Measurements from ENCODE around the gene CUX1.
A peak's percentile ranks its signal among the peaks of the same experiment; 100 is the strongest.
"Not testable (repeated sequence)": the region's sequence is repeated elsewhere in the genome, so short reads cannot be mapped to it uniquely, and the experiment has no call there.

CUX1 gene

DNA sequence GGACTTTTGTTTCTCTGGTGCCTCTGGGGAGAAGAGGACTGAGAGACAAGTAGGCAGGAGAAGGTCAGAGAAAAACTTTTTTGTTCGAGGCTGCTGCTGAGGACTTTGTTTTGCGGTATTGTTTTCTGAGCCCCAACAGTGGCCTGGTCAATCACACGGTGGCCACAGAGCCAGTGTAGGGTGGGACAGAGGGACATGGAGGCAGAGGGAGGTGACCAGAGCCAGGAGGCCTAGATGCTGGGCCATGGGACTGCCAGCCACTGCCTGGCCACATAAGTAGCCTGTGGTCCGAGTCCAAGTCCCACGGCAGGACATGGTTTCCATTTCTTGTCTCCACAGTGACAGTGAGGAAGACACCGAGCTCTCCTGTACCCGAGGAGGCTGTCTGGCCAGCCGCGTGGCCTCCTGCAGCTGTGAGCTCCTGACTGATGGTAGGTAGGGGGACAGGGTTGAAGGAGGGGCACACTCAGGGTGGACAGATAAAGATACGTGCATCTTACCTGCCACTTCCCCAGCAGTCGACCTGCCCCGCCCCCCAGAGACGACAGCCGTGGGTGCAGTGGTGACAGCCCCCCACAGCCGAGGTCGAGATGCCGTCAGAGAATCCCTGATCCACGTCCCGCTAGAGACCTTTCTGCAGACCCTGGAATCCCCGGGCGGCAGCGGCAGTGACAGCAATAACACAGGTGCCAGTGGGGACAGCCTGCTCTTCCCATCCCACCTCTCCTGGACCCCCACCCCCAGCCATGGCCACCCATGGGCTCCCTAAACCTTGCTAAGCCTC lies 496.8 kb downstream of the CUX1 start:
- DNase-seq (ENCODE audit: insufficient read length, low spot score) (peak; percentile 5), FAIRE-seq (no peak)
- TF ChIP-seq POU2F2 (IDR thresholded peaks at IDR 0.05; ENCODE audit: low read depth, low read length) = no peak
- TF ChIP-seq TAF1 (IDR thresholded peaks at IDR 0.05; ENCODE audit: low read depth, low read length) = no peak
- TF ChIP-seq POLR2AphosphoS5 (IDR thresholded peaks at IDR 0.05; ENCODE audit: low read depth, low read length) = no peak
- no peak for TF ChIP-seq SPI1 (IDR thresholded peaks at IDR 0.05; ENCODE audit: low read depth, low read length)
- no peak for TF ChIP-seq POLR2A (IDR thresholded peaks at IDR 0.05; ENCODE audit: low read depth, low read length)
- TF ChIP-seq PAX5 (IDR thresholded peaks at IDR 0.05; ENCODE audit: insufficient read depth, low read length, severe bottlenecking) = no peak

DNA sequence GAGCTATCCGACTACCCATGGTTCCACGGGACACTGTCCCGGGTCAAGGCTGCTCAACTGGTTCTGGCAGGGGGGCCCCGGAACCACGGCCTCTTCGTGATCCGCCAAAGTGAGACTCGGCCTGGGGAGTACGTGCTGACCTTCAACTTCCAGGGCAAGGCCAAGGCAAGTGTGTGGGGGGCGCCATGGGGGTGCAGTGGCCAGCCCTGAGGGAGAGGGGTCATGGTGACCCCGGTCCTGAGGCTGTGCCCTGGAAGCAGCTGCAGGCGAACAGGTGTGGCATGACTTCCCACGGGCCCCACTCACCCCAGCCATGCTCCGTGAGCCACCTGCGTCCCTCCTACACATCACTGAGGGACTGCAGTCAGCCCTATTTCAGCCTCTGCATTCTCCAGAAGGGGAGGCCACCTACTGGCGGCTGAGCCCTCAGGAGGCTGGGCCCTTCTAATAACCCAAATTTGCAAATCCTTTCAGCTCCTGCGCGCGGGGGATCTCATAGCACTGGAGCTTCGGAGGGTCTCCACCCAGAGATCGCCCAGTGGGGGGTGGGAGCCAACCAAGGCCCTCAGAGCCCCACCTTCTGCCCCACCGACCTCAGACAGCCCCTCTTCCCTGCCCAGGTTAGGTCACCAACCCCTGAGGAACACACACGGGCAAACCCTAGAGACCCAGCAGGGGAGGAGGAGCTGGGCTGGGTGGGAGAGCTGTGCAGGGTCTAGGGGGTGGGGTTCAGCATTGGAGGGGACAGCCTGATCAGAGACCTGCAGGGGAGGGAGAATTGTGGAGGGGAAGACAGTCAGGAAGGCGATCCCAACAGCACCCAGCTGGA lies 500.0 kb downstream of the CUX1 start:
- FAIRE-seq (no peak), DNase-seq (ENCODE audit: insufficient read length, low spot score) (peak; percentile 49)
- TF ChIP-seq POU2F2 (IDR thresholded peaks at IDR 0.05; ENCODE audit: low read depth, low read length) = no peak
- TF ChIP-seq POLR2AphosphoS5 (IDR thresholded peaks at IDR 0.05; ENCODE audit: low read depth, low read length) = no peak
- TF ChIP-seq PAX5 (IDR thresholded peaks at IDR 0.05; ENCODE audit: insufficient read depth, low read length, severe bottlenecking) = no peak
- no peak for TF ChIP-seq POLR2A (IDR thresholded peaks at IDR 0.05; ENCODE audit: low read depth, low read length)

GRCh38 chr7:102318482-102318971 lies 501.1 kb downstream of the CUX1 start:
- peak; percentile 25 for DNase-seq (ENCODE audit: insufficient read length, low spot score)
- TF ChIP-seq TAF1 (IDR thresholded peaks at IDR 0.05; ENCODE audit: low read depth, low read length) (no peak), PAX5 (IDR thresholded peaks at IDR 0.05; ENCODE audit: insufficient read depth, low read length, severe bottlenecking) (no peak), POLR2A (IDR thresholded peaks at IDR 0.05; ENCODE audit: low read depth, low read length) (no peak)
- no peak for FAIRE-seq

GRCh38 chr7:102319671-102320070 lies 502.2 kb downstream of the CUX1 start:
- DNase-seq (ENCODE audit: insufficient read length, low spot score) (peak; percentile 6), FAIRE-seq (no peak)
- TF ChIP-seq PAX5 (IDR thresholded peaks at IDR 0.05; ENCODE audit: insufficient read depth, low read length, severe bottlenecking) (no peak), TAF1 (IDR thresholded peaks at IDR 0.05; ENCODE audit: low read depth, low read length) (no peak), SPI1 (IDR thresholded peaks at IDR 0.05; ENCODE audit: low read depth, low read length) (no peak), POU2F2 (IDR thresholded peaks at IDR 0.05; ENCODE audit: low read depth, low read length) (no peak), POLR2A (IDR thresholded peaks at IDR 0.05; ENCODE audit: low read depth, low read length) (no peak), POLR2AphosphoS5 (IDR thresholded peaks at IDR 0.05; ENCODE audit: low read depth, low read length) (no peak)

- no peak for FAIRE-seq
- TF ChIP-seq SPI1 (IDR thresholded peaks at IDR 0.05; ENCODE audit: low read depth, low read length) (no peak), TAF1 (IDR thresholded peaks at IDR 0.05; ENCODE audit: low read depth, low read length) (no peak)
- peak; percentile 13 for DNase-seq (ENCODE audit: insufficient read length, low spot score)
Measured at GRCh38 chr7:102320181-102320580, 502.8 kb downstream of the CUX1 start.

DNA sequence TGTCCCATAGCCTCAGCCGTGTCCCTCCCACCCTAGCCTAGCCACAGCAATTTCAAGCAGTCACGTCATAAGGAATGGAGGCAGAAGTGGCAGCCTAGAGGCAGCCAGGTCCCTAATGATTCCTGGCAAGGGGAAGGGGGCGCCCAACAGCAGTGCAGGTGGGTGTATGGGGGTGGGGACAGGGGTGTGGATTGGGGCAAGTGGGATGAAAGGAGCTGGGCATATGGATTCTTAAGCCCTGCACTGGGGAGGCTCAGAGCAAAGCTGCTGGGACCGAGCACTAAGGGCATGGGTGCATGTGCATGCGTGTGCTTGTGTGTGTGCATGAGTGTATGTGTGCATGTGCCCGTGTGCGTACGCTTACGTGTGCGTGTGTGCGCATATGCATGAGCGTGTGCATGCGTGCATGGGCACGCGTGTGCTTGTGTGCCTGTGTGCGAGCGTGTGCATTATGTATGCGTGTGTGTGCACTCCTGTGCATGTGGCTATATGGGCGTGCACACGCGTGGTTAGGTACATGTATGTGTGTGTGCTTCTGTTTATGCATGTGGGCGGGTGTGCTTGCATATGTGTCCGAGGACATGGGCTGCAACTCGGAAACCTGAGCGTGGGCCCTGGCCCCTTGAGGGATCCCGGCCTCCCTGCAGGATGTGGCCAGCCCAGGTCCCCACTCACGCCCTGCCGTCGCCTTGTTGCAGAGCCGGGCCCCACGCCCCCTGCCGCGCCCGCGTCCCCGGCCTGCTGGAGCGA lies 503.4 kb downstream of the CUX1 start:
- FAIRE-seq (peak; percentile 88), DNase-seq (ENCODE audit: insufficient read length, low spot score) (peak; percentile 16)
- TF ChIP-seq POLR2A (IDR thresholded peaks at IDR 0.05; ENCODE audit: low read depth, low read length) (no peak), POU2F2 (IDR thresholded peaks at IDR 0.05; ENCODE audit: low read depth, low read length) (peak; percentile 58; the same call in 1 of the 2 replicates)

DNA sequence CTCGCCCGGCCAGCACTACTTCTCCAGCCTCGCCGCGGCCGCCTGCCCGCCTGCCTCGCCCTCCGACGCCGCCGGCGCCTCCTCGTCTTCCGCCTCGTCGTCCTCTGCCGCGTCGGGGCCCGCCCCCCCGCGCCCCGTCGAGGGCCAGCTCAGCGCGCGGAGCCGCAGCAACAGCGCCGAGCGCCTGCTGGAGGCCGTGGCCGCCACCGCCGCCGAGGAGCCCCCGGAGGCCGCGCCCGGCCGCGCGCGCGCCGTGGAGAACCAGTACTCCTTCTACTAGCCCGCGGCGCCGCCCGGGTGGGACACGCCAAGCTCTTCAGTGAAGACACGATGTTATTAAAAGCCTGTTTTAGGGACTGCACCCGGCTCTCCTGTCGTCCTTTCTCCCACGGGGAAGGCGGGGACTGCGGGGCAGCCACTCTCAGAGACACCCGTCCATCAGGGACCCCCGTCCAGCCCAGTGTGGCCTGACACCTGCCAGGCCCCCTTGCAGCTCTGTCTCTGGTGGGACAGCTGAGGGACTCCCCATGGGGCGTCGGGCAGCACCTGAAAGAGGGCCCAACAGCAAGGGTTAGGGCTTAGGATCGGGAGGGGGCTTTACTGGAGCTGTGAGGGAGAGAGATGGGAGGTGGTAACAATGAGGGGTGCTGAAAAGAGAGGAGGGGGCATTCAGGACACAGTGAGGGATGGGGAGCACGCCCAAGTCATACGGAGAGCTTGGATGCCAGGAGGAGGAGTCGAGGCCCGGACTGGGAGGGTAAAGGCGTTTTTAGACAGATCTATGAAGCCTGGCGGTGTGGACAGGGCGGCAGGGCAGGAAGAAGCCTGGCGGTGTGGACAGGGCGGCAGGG lies 504.1 kb downstream of the CUX1 start:
- no peak for DNase-seq (ENCODE audit: insufficient read length, low spot score)
- no peak for FAIRE-seq
- TF ChIP-seq POLR2A (IDR thresholded peaks at IDR 0.05; ENCODE audit: low read depth, low read length) = no peak
- no peak for TF ChIP-seq TAF1 (IDR thresholded peaks at IDR 0.05; ENCODE audit: low read depth, low read length)
- TF ChIP-seq POLR2AphosphoS5 (IDR thresholded peaks at IDR 0.05; ENCODE audit: low read depth, low read length) = no peak
- TF ChIP-seq POU2F2 (IDR thresholded peaks at IDR 0.05; ENCODE audit: low read depth, low read length) = no peak
- no peak for TF ChIP-seq PAX5 (IDR thresholded peaks at IDR 0.05; ENCODE audit: insufficient read depth, low read length, severe bottlenecking)
- no peak for TF ChIP-seq SPI1 (IDR thresholded peaks at IDR 0.05; ENCODE audit: low read depth, low read length)

DNA sequence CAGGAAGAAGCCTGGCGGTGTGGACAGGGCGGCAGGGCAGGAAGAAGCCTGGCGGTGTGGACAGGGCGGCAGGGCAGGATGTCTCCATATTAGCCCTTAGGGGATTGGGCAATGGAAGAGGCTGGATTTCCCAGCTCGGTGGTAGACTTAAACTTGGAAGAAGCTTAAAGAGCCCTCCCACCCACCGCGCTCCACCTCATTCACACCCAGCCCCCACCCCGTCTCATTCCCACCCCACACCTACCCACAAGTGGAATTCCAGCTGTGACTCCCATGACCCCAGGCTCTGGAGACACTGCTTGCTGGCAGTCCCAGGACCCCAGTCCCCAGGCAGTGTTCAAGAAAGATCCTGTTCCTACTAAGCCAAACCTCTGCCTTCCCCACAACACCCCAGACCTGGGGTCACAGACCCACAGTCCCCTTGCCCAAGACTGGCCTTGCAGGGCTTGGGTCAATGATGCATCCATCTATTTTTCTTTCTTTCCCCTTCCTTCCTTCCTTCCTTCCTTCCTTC lies 504.8 kb downstream of the CUX1 start:
- DNase-seq (ENCODE audit: insufficient read length, low spot score) (peak; percentile 15), FAIRE-seq (no peak)
- TF ChIP-seq POU2F2 (IDR thresholded peaks at IDR 0.05; ENCODE audit: low read depth, low read length) (no peak), PAX5 (IDR thresholded peaks at IDR 0.05; ENCODE audit: insufficient read depth, low read length, severe bottlenecking) (no peak), TAF1 (IDR thresholded peaks at IDR 0.05; ENCODE audit: low read depth, low read length) (no peak), POLR2AphosphoS5 (IDR thresholded peaks at IDR 0.05; ENCODE audit: low read depth, low read length) (no peak), SPI1 (IDR thresholded peaks at IDR 0.05; ENCODE audit: low read depth, low read length) (no peak), POLR2A (IDR thresholded peaks at IDR 0.05; ENCODE audit: low read depth, low read length) (no peak)

DNA sequence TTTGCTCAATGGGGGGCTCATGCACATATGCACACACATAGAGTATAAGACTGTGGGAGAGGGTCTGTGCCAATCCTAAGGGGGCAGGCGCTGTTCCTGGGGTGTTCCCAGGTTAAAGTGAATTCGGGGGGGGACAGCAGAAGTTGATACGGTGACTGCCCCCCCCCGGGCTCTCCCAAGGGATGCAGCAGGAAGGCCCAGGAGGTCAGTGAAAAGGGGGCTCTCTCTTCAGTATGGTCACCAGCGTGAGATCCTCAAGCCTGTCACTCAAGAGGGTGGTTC lies 506.4 kb downstream of the CUX1 start:
- DNase-seq (ENCODE audit: insufficient read length, low spot score) (no peak), FAIRE-seq (no peak)
- TF ChIP-seq POLR2A (IDR thresholded peaks at IDR 0.05; ENCODE audit: low read depth, low read length) = no peak
- TF ChIP-seq SPI1 (IDR thresholded peaks at IDR 0.05; ENCODE audit: low read depth, low read length) = no peak
- TF ChIP-seq POU2F2 (IDR thresholded peaks at IDR 0.05; ENCODE audit: low read depth, low read length) = no peak
- no peak for TF ChIP-seq PAX5 (IDR thresholded peaks at IDR 0.05; ENCODE audit: insufficient read depth, low read length, severe bottlenecking)
- no peak for TF ChIP-seq POLR2AphosphoS5 (IDR thresholded peaks at IDR 0.05; ENCODE audit: low read depth, low read length)
- no peak for TF ChIP-seq TAF1 (IDR thresholded peaks at IDR 0.05; ENCODE audit: low read depth, low read length)

DNA sequence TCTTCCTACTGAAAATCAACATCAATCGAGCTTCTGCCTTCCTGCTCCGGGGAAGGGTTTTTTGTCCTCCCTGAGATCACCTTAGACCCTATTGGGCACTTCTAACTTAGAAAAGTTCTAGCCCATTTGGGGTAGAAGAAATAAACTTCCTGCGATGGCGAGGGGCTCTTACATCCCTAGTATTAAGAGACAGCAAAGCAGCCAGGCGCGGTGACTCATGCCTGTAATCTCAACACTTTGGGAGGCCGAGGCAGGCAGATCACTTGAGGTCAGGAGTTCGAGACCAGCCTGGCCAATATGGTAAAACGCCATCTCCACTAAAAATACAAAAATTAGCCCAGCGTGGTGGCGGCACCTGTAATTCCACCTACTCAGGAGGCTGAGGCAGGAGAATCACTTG lies 507.7 kb downstream of the CUX1 start:
- FAIRE-seq; DNase-seq (ENCODE audit: insufficient read length, low spot score): not testable (repeated sequence)

Data from GM12891 (cell line).